Measurements from ENCODE around the gene CYP2A7. TPM values are rescaled to one million over a fixed set of nuclear protein-coding genes. Genes with fewer than 3 reads are reported as not detected.
"Not testable (repeated sequence)": the region's sequence is repeated elsewhere in the genome, so short reads cannot be mapped to it uniquely, and the experiment has no call there.

The CYP2A7 gene
- total and polyA plus RNA-seq, 9 of the 15 experiments (the other 6 are each of a cell fraction or from before 2014, with no cell fraction given) = 0.22 TPM; not detected in 8

- peak; percentile 98 for FAIRE-seq
- peak overlapping the region; percentile 26 to 72; a peak in 3 of 4 replicates for H3K9ac ChIP-seq (ENCODE audit: insufficient read depth in 1 of 2, low read depth in 2 of 2, low read length in 2 of 2)
- peak overlapping the region; percentile 65 for H2AFZ ChIP-seq (ENCODE audit: low read depth, low read length)
- H3K9me3 ChIP-seq (replicated peaks; ENCODE audit: control insufficient read depth, insufficient read depth, low read depth, low read length); POLR2A ChIA-PET; CTCF ChIA-PET (ENCODE audit: low intra/inter-chr PET ratio); H3K36me3 ChIP-seq (ENCODE audit: control insufficient read depth, insufficient read depth, low read length); H4K20me1 ChIP-seq (replicated peaks; ENCODE audit: control insufficient read depth, insufficient read depth, low read length); H3K27me3 ChIP-seq (ENCODE audit: control insufficient read depth in 2 of 2, insufficient read depth in 2 of 2, low read length in 2 of 2); in situ Hi-C loops (cut with MboI); H3K79me2 ChIP-seq (ENCODE audit: control insufficient read depth, insufficient read depth, low read length); H3K9me1 ChIP-seq (ENCODE audit: control insufficient read depth, insufficient read depth, low read length); TF ChIP-seq JUND (IDR thresholded peaks at IDR 0.05; ENCODE audit: borderline replicate concordance, low read depth, low read length); ATF1 (CRISPR knock-in tag; IDR thresholded peaks at IDR 0.05): not testable (repeated sequence)
- H3K4me1 ChIP-seq (replicated peaks in 1 of 2; ENCODE audit: control insufficient read depth in 2 of 2, insufficient read depth in 2 of 2, low read length in 2 of 2) = peaks cover 32 to 34% of the 10 kb centered on the region in 2 experiments
- H3K27ac ChIP-seq (ENCODE audit: extremely low read depth, low read depth, low read length) = peak overlapping the region; percentile 97
- DNase-seq (ENCODE audit: extremely low read depth in 1 of 4, low spot score in 3 of 4) = peak in 2 of 4 experiments; percentile 48 to 79
- TSS peak; percentile 84 for BruUV-seq (replicated peaks)
- peak; percentile 80 for ATAC-seq
- 4% methylated on average over 8 of the region's 9 CpGs for WGBS (ENCODE audit: insufficient coverage, low coverage, missing lambda C conversion rate)
- H3K4me2 ChIP-seq (ENCODE audit: insufficient read depth, low read length) = peak overlapping the region; percentile 55
- H3K4me3 ChIP-seq = peak overlapping the region; percentile 13; the same call in 1 of the 2 replicates
- intact Hi-C loops (cut with micrococcal nuclease) = loop anchor here (2.0 kb wide), 1 partner anchor 42 kb away; no protein-coding TSS in a partner anchor
- TF ChIP-seq SMAD4 (CRISPR knock-in tag; conservative IDR thresholded peaks at IDR 0.05) (peak; percentile 96), JUND (tag; IDR thresholded peaks at IDR 0.05; ENCODE audit: borderline replicate concordance, low read depth, low read length) (peak; percentile 48; the same call in 1 of the 3 replicates), CBFA2T2 (conservative IDR thresholded peaks at IDR 0.05) (peak; percentile 92), CC2D1A (IDR thresholded peaks at IDR 0.05) (peak; percentile 43; the same call in 1 of the 2 replicates), CTBP1 (IDR thresholded peaks at IDR 0.05; ENCODE audit: borderline replicate concordance) (peak; percentile 35; the same call in 1 of the 2 replicates), LEF1 (IDR thresholded peaks at IDR 0.05) (peak; percentile 92; the same call in 1 of the 2 replicates), NBN (IDR thresholded peaks at IDR 0.05; ENCODE audit: low read depth) (peak; percentile 25; the same call in 1 of the 2 replicates), NRF1 (conservative IDR thresholded peaks at IDR 0.05 in 1 of 2, IDR thresholded peaks at IDR 0.05 in 1 of 2) (peak; percentile 67 to 69), POLR2B (IDR thresholded peaks at IDR 0.05; ENCODE audit: low read depth, partially characterized antibody) (peak; percentile 43), HINFP (tag; conservative IDR thresholded peaks at IDR 0.05; ENCODE audit: low read depth) (0 out of 2 replicates have a peak, but pooled peaks have one; percentile 28), SMARCA4 (IDR thresholded peaks at IDR 0.05) (peak; percentile 89), BRD9 (IDR thresholded peaks at IDR 0.05; ENCODE audit: low read depth, partially characterized antibody) (peak; percentile 70), ATF7 (IDR thresholded peaks at IDR 0.05) (peak; percentile 98), HMBOX1 (IDR thresholded peaks at IDR 0.05) (peak; percentile 67; the same call in 1 of the 2 replicates), CEBPB (tag; IDR thresholded peaks at IDR 0.05) (peak; percentile 80), BRD4 (IDR thresholded peaks at IDR 0.05) (0 out of 2 replicates have a peak, but pooled peaks have one; percentile 63), TAL1 (IDR thresholded peaks at IDR 0.05) (peak; percentile 89), ESRRA (IDR thresholded peaks at IDR 0.05; ENCODE audit: borderline replicate concordance, low read depth) (peak; percentile 87), ATF1 (tag; IDR thresholded peaks at IDR 0.05) (peak; percentile 59; the same call in 1 of the 2 replicates), TCF3 (CRISPR knock-in tag; IDR thresholded peaks at IDR 0.05) (peak; percentile 79), NFRKB (IDR thresholded peaks at IDR 0.05; ENCODE audit: low read depth) (peak; percentile 68), ARNT (IDR thresholded peaks at IDR 0.05) (peak in 1 of 2 experiments; percentile 45; a peak in 1 of 4 replicates)
Observed at GRCh38 chr19:40864739-40865496, 17.1 kb downstream of the CYP2A7 start.
